IMR-90 (cell line): ENCODE data around the gene FNBP1.

Experiments
- BHLHE40 ChIP-seq: fragments of 150-350 bp; IDR thresholded peaks from 2 replicates; pipeline ENCODE4 v1.6.1; 2016; ENCODE audit warnings: mild to moderate bottlenecking, low read depth, low read length
- CTCF ChIP-seq: conservative IDR thresholded peaks from 2 replicates; pipeline ENCODE4 v1.5.1; 2012; ENCODE audit warnings: mild to moderate bottlenecking, low read depth, low read length, improper control_type of control experiment
- ELK1 ChIP-seq: fragments of 150-350 bp; IDR thresholded peaks from 2 replicates; pipeline ENCODE4 v1.6.1; 2016; ENCODE audit warnings: low read depth, mild to moderate bottlenecking, low read length, moderate library complexity, borderline replicate concordance
- MAFK ChIP-seq: IDR thresholded peaks from 2 replicates; pipeline ENCODE4 v1.6.1; 2012; ENCODE audit warnings: low read depth, low read length, improper control_type of control experiment
- MAZ ChIP-seq: IDR thresholded peaks from 2 replicates; pipeline ENCODE4 v1.6.1; 2012; ENCODE audit warnings: low read depth, mild to moderate bottlenecking, low read length, improper control_type of control experiment, moderate library complexity, borderline replicate concordance
- MXI1 ChIP-seq: IDR thresholded peaks from 2 replicates; pipeline ENCODE4 v1.6.1; 2012; ENCODE audit warnings: low read depth, mild to moderate bottlenecking, low read length, moderate library complexity, borderline replicate concordance
- POLR2A ChIP-seq: IDR thresholded peaks from 2 replicates; pipeline ENCODE4 v1.6.1; 2012; ENCODE audit warnings: mild to moderate bottlenecking, low read depth, low read length
- RAD21 ChIP-seq: IDR thresholded peaks from 2 replicates; pipeline ENCODE4 v1.6.1; 2012; ENCODE audit warnings: low read length, improper control_type of control experiment
- RFX5 ChIP-seq: IDR thresholded peaks from 2 replicates; pipeline ENCODE4 v1.8.0; 2012; ENCODE audit warnings: low read depth, mild to moderate bottlenecking, low read length, moderate library complexity
- USF2 ChIP-seq: fragments of 150-350 bp; IDR thresholded peaks from 2 replicates; pipeline ENCODE4 v1.6.1; 2017; ENCODE audit warnings: mild to moderate bottlenecking, antibody characterized with exemption, low read length, low read depth

- peak; percentile 33 for TF ChIP-seq CTCF
- TF ChIP-seq POLR2A, result no peak
- no peak for TF ChIP-seq MAFK
- no peak for TF ChIP-seq ELK1
- TF ChIP-seq MAZ, result no peak
- no peak for TF ChIP-seq BHLHE40
- no peak for TF ChIP-seq MXI1
- no peak for TF ChIP-seq USF2
- TF ChIP-seq RFX5, result no peak
- TF ChIP-seq RAD21, result no peak
Measured at GRCh38 chr9:130058154-130058553, 15.2 kb upstream of the FNBP1 start.
